ENCODE results near the gene PGAP2. TPM values are rescaled to one million over a fixed set of nuclear protein-coding genes. Genes with fewer than 3 reads are reported as not detected.

PGAP2 gene
- total RNA-seq, 1 donor from 2014 or later, result 22.7 TPM

DNA sequence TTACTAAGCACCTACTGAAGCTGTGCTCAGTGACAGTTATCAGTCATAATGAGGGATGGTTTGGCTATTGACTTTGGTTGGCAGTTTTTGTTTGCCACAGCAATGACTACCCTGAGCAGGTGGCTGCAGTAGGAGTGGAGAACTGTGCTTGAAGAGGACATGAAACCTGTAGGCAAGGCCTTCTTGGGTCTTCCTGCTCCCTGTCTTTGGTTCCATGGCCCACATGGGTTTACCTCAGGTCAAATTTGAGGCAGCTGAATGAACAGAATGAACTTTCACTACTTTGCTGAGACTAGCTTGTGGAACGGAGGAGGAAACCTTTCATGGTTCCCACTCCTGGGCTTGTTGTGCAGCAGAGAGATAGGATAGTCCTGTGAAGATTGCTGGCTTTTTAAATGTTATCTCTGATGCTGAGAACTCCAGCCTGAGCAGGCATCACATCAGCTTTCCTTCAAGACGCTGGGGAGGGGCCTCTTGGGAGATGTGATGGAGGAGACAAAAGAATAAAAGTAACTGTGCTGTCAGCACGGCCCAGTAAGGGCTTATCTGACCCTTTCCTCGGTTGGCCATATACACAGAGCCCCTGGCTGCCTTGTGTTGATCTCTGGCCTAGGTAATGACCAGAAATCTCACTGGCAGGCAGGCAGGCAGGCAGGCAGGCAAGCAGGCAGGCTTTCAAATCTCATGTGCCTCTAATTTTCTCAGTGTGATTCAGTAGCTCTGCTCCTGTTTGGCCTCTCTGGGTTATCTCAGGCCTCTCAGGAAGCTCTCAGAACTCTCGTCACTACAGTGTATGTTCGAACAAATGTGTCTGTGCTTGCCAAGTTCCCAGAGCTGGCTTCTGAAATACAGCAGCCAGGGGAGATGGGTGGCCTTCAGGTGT is 59.1 kb downstream of the PGAP2 start:
- H3K4me3 Mint-ChIP-seq (ENCODE audit: unreplicated experiment), result no peak overlapping the region
- DNase-seq (ENCODE audit: low spot score), result no peak
- no peaks in the 10 kb centered on the region for H3K36me3 Mint-ChIP-seq (ENCODE audit: low read depth, unreplicated experiment)
- peaks cover 12% of the 10 kb centered on the region for H3K4me1 Mint-ChIP-seq (ENCODE audit: unreplicated experiment)
- TF ChIP-seq, protein P1, sequence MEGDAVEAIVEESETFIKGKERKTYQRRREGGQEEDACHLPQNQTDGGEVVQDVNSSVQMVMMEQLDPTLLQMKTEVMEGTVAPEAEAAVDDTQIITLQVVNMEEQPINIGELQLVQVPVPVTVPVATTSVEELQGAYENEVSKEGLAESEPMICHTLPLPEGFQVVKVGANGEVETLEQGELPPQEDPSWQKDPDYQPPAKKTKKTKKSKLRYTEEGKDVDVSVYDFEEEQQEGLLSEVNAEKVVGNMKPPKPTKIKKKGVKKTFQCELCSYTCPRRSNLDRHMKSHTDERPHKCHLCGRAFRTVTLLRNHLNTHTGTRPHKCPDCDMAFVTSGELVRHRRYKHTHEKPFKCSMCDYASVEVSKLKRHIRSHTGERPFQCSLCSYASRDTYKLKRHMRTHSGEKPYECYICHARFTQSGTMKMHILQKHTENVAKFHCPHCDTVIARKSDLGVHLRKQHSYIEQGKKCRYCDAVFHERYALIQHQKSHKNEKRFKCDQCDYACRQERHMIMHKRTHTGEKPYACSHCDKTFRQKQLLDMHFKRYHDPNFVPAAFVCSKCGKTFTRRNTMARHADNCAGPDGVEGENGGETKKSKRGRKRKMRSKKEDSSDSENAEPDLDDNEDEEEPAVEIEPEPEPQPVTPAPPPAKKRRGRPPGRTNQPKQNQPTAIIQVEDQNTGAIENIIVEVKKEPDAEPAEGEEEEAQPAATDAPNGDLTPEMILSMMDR (IDR thresholded peaks at IDR 0.05; ENCODE audit: unreplicated experiment), result no peak
- no peaks in the 10 kb centered on the region for H3K9me3 Mint-ChIP-seq (ENCODE audit: unreplicated experiment)
- peaks cover 4% of the 10 kb centered on the region for H3K27me3 Mint-ChIP-seq (ENCODE audit: unreplicated experiment)
- peak overlapping the region; percentile 6 for H3K27ac Mint-ChIP-seq (ENCODE audit: unreplicated experiment)

DNA sequence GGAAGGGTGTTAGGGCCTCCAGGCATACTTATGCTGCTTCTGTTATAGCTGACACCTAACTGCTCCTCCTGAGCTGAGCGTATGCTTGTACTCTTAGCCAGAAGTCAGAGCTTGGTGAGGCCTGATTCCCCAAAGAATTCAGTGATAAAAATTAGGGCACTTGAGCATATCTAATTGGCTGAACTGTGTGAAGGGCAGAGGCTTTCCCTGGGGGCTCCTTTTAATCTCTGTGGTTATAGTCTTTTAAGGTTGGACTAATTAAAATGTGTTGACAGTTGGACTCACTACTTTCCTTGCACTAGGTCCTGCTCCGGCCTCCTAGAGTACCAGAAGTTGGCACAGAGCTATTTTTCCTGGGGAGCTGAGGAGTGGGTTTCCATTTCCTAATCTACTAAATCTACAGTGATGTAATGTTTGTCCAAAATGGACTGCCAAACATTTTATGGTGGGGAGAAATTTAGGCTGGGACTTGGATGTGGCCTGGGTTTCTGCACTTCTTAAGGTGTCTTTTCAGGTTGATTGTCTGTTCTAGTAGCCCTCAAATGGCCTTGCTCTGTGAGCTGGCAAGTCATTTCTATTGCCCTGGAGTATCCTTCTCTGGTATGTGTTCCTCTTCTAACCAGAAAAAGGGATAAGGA is 65.5 kb downstream of the PGAP2 start:
- TF ChIP-seq, protein P1 (IDR thresholded peaks at IDR 0.05; ENCODE audit: unreplicated experiment), result no peak
- no peak overlapping the region for H3K27ac Mint-ChIP-seq (ENCODE audit: unreplicated experiment)
- no peak for DNase-seq (ENCODE audit: low spot score)
- peaks cover 2% of the 10 kb centered on the region for H3K27me3 Mint-ChIP-seq (ENCODE audit: unreplicated experiment)
- no peak overlapping the region for H3K4me3 Mint-ChIP-seq (ENCODE audit: unreplicated experiment)
- H3K4me1 Mint-ChIP-seq (ENCODE audit: unreplicated experiment), result peaks cover 8% of the 10 kb centered on the region
- no peaks in the 10 kb centered on the region for H3K9me3 Mint-ChIP-seq (ENCODE audit: unreplicated experiment)
- no peaks in the 10 kb centered on the region for H3K36me3 Mint-ChIP-seq (ENCODE audit: low read depth, unreplicated experiment)

Other genes with a start within 250 kb of the PGAP2 start
- gene ART5, start 166.6 kb upstream of the PGAP2 start, total RNA-seq (ENCODE audit: unreplicated experiment), result 9.7 TPM
- gene ART1, start 163.4 kb upstream of the PGAP2 start, total RNA-seq (ENCODE audit: unreplicated experiment), result not detected
- 0.72 TPM for gene CHRNA10, start 137.2 kb upstream of the PGAP2 start, total RNA-seq (ENCODE audit: unreplicated experiment)
- gene NUP98, start 11.0 kb upstream of the PGAP2 start, total RNA-seq (ENCODE audit: unreplicated experiment), result 59.9 TPM
- gene RHOG, start 32.4 kb downstream of the PGAP2 start, total RNA-seq (ENCODE audit: unreplicated experiment), result 76.5 TPM
- gene STIM1, start 47.1 kb downstream of the PGAP2 start, total RNA-seq (ENCODE audit: unreplicated experiment), result 35.9 TPM

Data from endothelial cell (in vitro differentiated cells).